CMK (cell line): ENCODE results near the gene PRKCE.
"Not testable (repeated sequence)": the region's sequence is repeated elsewhere in the genome, so short reads cannot be mapped to it uniquely, and the experiment has no call there.

Source experiments
- DNase-seq: peaks from one replicate; pipeline ENCODE4 v3.0.0-alpha.2; 2010; ENCODE audit warnings: low read depth

The PRKCE gene

DNA sequence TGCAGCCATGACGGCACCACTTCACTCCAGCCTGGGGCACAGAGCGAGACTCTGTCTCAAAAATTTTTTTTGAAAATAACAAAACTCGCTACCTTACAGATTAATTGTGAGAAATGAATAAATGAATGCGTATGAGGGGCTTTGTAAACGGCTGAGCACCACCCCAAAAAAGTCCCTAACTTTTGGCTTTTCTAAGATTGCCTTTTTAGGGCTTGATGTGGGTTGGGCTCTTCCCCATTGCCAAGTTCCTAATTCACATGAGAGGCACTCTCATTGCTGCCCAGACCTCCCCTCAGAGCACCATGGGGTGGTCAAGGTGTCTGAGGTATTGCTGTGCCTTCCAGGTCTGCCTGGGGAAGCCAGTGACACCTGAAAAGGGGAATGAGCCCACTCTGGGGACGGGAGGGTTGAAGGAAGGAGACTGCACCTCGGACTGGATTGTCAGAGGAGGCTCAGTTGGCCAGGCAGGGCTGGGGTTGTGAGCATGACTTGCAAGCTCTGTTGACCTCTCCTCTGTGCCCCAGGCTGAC, 186.4 kb downstream of the PRKCE start:
- no peak for DNase-seq

DNA sequence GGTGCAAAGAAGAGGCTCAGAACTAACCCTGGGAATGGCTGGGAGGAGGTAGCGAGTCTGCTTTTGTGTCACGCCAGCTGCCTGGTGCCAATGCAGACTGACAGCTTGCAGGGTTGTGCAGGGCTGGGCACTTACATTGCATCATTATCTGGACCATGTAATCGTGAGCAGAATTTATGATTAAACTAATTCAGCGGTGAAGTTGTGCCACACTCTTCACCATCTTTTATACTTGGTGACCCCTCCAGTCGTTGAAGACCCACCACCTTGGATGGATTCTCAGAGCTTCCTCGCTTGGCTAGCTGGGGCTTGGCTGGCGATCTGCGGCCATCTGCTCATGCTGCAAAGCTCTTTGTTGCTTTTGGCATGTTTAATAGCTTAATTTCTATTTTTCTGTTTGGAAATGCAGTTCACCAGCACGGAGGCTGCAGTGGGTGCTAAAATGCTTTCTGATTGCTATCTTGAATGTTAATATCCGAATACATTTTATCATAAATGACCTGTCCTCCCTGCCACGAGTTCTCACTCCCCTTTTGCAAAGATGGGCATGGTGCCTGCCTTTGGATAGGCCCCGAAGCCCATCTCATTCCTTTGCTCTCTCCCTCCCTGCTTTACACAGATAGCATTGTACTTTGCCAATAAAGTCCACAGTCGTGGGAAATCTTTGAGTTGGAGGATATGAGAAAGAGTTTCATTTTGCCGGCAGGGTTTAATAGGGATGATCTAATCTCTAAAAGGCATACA, 188.2 kb downstream of the PRKCE start:
- DNase-seq = no peak

DNA sequence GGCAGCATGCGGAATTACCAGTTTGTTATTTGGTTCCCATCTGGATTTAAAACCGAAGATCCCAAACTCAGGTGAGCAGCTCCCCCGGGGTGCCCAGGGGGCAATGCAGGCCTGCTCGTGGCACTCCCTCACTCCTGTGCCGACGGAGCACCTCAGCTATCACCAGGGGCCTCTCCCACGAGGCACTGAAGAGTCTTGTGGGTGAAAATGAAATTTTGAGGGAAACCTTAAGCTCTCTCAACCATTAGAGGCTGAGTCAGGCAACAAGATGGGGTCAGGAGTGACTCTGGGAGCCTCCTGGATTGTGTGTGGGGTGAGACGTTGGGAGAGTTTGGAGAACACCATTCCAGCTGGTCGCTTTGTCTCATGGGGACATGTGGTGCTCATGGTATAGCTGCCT, 189.0 kb downstream of the PRKCE start:
- no peak for DNase-seq

DNA sequence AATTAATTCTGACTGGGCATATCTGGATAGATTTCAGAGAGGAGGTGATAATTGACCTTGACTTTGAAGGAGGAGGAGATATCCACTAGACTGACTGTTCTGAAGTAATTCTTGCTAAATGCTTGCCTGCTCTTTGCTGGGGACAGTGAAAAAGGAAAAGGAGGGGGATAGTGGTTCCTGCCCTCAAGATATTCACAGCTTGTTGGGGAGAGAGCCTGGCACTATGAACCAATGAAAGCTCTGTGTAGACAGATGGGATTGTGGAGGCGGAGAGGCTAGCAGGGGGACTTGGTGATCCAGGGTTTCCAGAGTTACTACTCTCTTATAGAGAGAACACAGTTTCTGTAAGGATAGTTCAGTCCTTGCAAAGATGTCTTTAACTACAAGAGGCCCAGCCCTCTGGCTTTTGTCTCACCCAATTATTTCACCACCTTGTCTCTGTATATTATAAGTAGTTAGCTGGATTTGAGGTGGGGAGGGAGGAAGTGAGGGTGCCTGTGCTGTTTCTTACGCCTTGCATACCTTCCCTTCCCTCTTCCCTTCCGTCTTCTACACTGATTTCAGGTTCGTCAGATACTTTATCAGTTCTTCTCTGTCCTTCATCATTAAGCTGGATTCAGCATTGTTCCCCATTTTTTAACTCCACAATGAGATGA, 190.4 kb downstream of the PRKCE start:
- no peak for DNase-seq

DNA sequence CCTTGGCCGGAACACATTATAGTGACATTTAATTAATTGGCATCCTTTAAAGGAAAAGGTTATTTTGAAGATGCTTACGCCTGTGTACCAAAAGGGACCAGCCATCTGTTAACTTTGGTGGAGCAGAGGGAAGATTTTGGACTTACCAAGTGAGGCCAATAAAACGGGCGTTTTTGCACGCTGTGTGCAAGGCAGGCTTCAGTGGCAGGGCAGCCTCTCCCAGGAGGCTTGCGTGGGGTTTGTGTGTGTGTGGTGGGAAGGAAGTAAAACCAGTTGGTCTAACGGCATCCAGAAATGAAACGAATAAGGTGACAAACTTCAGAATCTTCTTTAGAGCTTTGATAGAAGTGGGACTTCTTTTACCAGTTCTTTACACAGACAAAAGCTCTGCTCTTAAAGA, 191.7 kb downstream of the PRKCE start:
- no peak for DNase-seq

DNA sequence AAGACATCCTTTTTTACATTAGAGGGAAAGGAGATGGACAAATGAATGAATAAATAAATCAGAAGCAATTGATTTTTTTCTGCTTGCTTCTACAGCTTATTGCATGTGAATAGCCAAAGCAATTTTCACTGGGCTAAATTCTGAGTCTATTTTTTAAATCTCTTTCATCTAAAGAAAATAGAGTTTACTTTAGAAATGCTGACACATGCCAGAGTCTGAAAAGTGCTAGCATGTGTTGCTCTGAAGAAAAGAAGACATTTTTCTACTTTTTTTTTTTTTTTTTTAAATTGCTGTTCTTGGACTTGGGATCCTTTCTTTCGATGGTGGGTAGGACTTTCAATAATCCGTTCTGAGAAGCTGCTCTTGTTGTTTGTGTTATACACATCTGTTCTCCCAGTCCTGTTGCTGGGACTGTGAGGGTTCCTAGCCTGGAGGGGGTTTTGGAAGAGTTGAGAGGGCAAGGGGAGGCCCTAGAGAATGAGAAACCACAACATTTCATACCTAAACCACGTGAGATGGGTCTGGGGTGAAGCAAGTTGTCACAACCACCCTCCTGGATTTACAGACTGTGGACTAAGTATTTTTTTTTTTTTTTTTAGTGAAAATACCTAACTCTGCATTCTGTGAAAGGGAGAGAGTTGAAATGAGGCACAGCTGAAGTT, 193.5 kb downstream of the PRKCE start:
- DNase-seq = no peak

DNA sequence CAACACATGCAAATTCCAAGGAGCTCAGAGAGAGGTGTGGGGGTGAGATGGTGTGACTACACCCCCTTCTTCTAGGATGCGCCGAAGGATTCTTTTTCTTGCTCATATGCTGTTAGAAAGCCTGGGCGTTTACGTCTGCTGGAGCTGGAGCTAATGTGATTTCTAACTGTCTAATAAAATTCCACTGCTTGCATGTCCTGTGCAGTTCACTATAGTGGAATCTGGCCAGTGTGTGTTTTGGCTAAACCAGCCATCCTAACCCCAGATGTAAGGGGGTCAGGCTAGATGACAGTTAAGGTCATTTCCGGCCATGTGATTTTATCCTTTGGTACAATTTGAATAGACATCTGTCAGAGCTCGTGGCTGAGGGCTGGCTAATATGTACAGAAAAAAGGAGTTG, 194.1 kb downstream of the PRKCE start:
- DNase-seq = no peak

GRCh38 chr2:45849491-45850283, 198.2 kb downstream of the PRKCE start:
- no peak for DNase-seq

- DNase-seq = no peak
Observed at GRCh38 chr2:45850558-45850957, 199.1 kb downstream of the PRKCE start.

DNA sequence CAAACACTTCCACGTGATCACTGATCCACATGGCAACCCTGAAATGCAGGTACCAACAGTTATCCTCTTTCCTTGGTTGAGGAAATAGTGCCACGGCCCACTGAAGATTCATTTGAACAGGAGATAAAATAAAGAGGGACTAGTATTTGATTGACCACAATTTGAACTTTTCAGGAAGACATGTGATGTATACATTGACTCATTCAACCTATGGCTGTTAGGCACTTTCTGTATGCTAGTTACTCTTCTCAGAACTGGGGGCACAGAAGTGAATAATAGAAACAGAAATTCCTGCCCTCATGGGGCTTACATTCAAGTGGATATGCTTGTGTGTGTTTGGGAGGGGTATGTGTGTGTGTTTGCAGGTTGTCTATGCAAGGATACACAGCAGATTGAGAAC, 199.6 kb downstream of the PRKCE start:
- DNase-seq = no peak

GRCh38 chr2:45851576-45852304, 200.3 kb downstream of the PRKCE start:
- no peak for DNase-seq

- no peak for DNase-seq
Observed at GRCh38 chr2:45852450-45853150, 201.1 kb downstream of the PRKCE start.

GRCh38 chr2:45855374-45855773, 203.9 kb downstream of the PRKCE start:
- no peak for DNase-seq

- no peak for DNase-seq
Observed at GRCh38 chr2:45856391-45857274, 205.2 kb downstream of the PRKCE start.

DNA sequence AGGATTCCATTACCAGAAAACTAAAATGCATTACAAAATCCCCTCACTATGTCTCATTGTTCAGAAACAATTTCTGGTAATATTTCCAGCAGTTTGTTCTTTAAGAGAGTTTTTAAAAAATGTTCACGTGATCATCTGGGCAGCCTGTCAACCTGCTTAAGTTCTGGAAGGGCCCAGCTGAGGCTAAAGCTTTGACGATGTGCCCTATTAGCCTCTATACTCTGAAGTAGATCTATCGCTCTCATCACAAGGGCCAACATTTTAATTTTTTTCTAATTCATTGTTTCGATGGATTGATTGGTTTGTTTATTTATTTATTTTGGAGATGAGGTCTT, 205.8 kb downstream of the PRKCE start:
- no peak for DNase-seq

DNA sequence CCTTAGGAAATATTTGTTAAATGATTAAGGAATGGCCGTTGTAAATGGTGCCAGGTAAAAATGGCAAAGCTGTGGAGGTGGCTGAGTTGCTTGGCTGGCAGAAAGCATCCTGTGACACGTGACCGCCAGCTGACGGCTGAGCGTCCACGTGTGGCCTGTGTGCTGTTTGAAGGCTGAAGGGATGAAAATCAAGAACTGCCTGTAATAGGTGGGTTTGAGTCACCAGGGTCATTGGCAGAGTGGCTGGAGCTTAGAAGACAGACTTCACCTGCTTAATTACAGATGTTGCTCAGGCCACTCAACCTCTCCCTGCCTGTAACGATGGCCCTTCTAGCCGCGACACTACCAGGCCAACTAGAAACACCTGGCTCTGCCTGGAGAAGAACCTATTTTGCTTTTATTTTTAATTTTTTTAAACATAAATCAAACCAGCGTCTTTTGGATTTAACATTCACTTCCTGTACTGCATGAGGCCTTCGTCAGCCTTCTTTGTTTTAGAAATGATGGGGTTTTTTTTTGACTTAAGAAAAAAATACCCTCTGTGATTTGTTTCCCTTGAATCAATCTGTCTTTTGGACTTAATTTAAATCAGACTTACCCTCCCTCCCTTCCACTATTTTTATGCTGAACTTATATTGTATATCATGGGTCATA, 206.5 kb downstream of the PRKCE start:
- DNase-seq = no peak

- DNase-seq = not testable (repeated sequence)
Observed at GRCh38 chr2:45858872-45859271, 207.4 kb downstream of the PRKCE start.

GRCh38 chr2:45859682-45860081, 208.2 kb downstream of the PRKCE start:
- DNase-seq = no peak
